A549 (cell line): ENCODE results near the gene KCNQ5. TPM values are rescaled to one million over a fixed set of nuclear protein-coding genes. Genes with fewer than 3 reads are reported as not detected.

ENCODE experiments used
- ATAC-seq, 2 experiments: fragments of 200-7000 bp in 1 of 2; fragments of >200 bp in 1 of 2; cut with Nextera tagmentation in 1 of 2; cut with Tn5 transposase in 1 of 2; 3 replicates each; pipeline versions ENCODE4 v1.8.0 to v1.9.1; 2018 to 2020; ENCODE audit warnings: mild to moderate bottlenecking in 1 of 2, moderate library complexity in 1 of 2
- CTCF ChIA-PET: fragments of 300-600 bp; sonication (Branson Sonifier 250); formaldehyde crosslinking; extraction: SDS; loops from one replicate; lab custom pipeline; 2021; ENCODE audit warnings: antibody characterized with exemption, inconsistent platforms; lab: Yijun Ruan, JAX
- POLR2A ChIA-PET: fragments of 350-600 bp; formaldehyde crosslinking; extraction: SDS; loops from one replicate; lab custom pipeline; 2021; ENCODE audit warnings: antibody characterized with exemption, inconsistent platforms; lab: Yijun Ruan, JAX
- DNase-seq, 2 experiments: peaks; one replicate each; pipeline versions ENCODE4 v3.0.0 to v3.0.0-alpha.2; 2011 to 2016; ENCODE audit warnings: low read depth in 1 of 2, low spot score in 1 of 2
- FAIRE-seq: peaks from 2 replicates; lab custom pipeline; 2011; peaks lifted over from hg19 to GRCh38; lab: Jason Lieb, UNC
- H3K27ac ChIP-seq, 2 experiments: fragments of >200 bp; sonication (Bioruptor Twin); formaldehyde crosslinking; 3 replicates each; pipeline ENCODE4 v1.5.1; 2016 to 2017
- H3K4me1 ChIP-seq: fragments of >200 bp; sonication (Bioruptor Twin); formaldehyde crosslinking; 3 replicates; pipeline ENCODE4 v1.6.1; 2016
- H3K4me2 ChIP-seq: fragments of >200 bp; sonication (Bioruptor Twin); formaldehyde crosslinking; 3 replicates; pipeline ENCODE4 v1.6.1; 2016
- H3K4me3 ChIP-seq: fragments of >200 bp; sonication (Bioruptor Twin); formaldehyde crosslinking; 3 replicates; pipeline ENCODE4 v1.5.1; 2016
- H3K9me3 ChIP-seq: fragments of >200 bp; sonication (Bioruptor Twin); formaldehyde crosslinking; 3 replicates; pipeline ENCODE4 v1.6.1; 2016
- CBX8 ChIP-seq: fragments of 200-600 bp; sonication (generic); IDR thresholded peaks from 2 replicates; pipeline ENCODE4 v1.6.1; 2016
- CHD4 ChIP-seq: fragments of 200-600 bp; sonication (generic); IDR thresholded peaks from 2 replicates; pipeline ENCODE4 v1.6.1; 2016; ENCODE audit warnings: antibody characterized with exemption, mild to moderate bottlenecking, borderline replicate concordance
- ESRRA ChIP-seq: fragments of 150-350 bp; IDR thresholded peaks from 2 replicates; pipeline ENCODE4 v1.6.1; 2014; ENCODE audit warnings: mild to moderate bottlenecking, low read length, borderline replicate concordance
- FOSB ChIP-seq: fragments of 250-450 bp; sonication (Bioruptor Pico); IDR thresholded peaks from 2 replicates; pipeline ENCODE4 v1.5.0; 2020; ENCODE audit warnings: mild to moderate bottlenecking, moderate library complexity
- GATA3 ChIP-seq: IDR thresholded peaks from 2 replicates; pipeline ENCODE4 v1.6.1; 2012; ENCODE audit warnings: borderline replicate concordance
- HDAC2 ChIP-seq: fragments of 200-600 bp; sonication (generic); IDR thresholded peaks from 2 replicates; pipeline ENCODE4 v1.6.1; 2016
- MAZ ChIP-seq: fragments of 150-350 bp; IDR thresholded peaks from 2 replicates; pipeline ENCODE4 v1.6.1; 2014; ENCODE audit warnings: antibody characterized with exemption, low read depth, low read length, borderline replicate concordance
- NFE2L2 ChIP-seq: fragments of 150-350 bp; conservative IDR thresholded peaks from 2 replicates; pipeline ENCODE4 v1.6.1; 2014; ENCODE audit warnings: low read length
- PBX3 ChIP-seq: IDR thresholded peaks from 2 replicates; pipeline ENCODE4 v1.6.1; 2012
- RAD21 ChIP-seq, 2 experiments: fragments of >200 bp in 1 of 2; sonication (Bioruptor Twin) in 1 of 2; formaldehyde crosslinking in 1 of 2; IDR thresholded peaks in 1 of 2; conservative IDR thresholded peaks in 1 of 2; 2 replicates in 1 of 2; 3 replicates in 1 of 2; pipeline ENCODE4 v1.6.1; 2012 to 2018; ENCODE audit warnings: inconsistent platforms in 1 of 2
- RARB ChIP-seq: fragments of 250-450 bp; sonication (Bioruptor Pico); IDR thresholded peaks from 2 replicates; pipeline ENCODE4 v1.8.0; 2021; ENCODE audit warnings: mild to moderate bottlenecking, moderate library complexity
- RFX5 ChIP-seq: fragments of 450-650 bp; IDR thresholded peaks from 2 replicates; pipeline ENCODE4 v1.7.1; 2014; ENCODE audit warnings: antibody characterized with exemption, mild to moderate bottlenecking, moderate library complexity
- RNF2 ChIP-seq: fragments of 200-600 bp; sonication (generic); IDR thresholded peaks from 2 replicates; pipeline ENCODE4 v1.6.1; 2016; ENCODE audit warnings: low read depth, mild to moderate bottlenecking, antibody characterized with exemption, moderate library complexity, borderline replicate concordance
- SMC3 ChIP-seq: fragments of >200 bp; sonication (Bioruptor Twin); formaldehyde crosslinking; IDR thresholded peaks from 3 replicates; pipeline ENCODE4 v1.6.1; 2018; ENCODE audit warnings: inconsistent platforms
- TFCP2L1 ChIP-seq: fragments of 250-450 bp; sonication (Bioruptor Pico); IDR thresholded peaks from 2 replicates; pipeline ENCODE4 v1.5.0; 2021; ENCODE audit warnings: mild to moderate bottlenecking
- WGBS: methylation state at CpG from one replicate; pipeline ENCODE4 v1.1.6; 2017; ENCODE audit errors: missing lambda C conversion rate; 5-methylcytosine and 5-hydroxymethylcytosine counted together
- polyA plus RNA-seq, 4 experiments: library from polyadenylated mRNA; depleted of rRNA in 3 of 4; stranded (reverse); fragments of >200 nt; fragmentation: RNase III in 1 of 4; extraction: RNeasy Plus Mini Kit Qiagen cat#74134 plus additional on column Dnase treatment in 1 of 4; gene quantifications; 2 replicates in 3 of 4; 3 replicates in 1 of 4; pipeline ENCODE4 v1.2.3, GENCODE V29; 2011 to 2017
- TF ChIP-seq, protein P1 (sequence below): IDR thresholded peaks from 2 replicates; pipeline ENCODE4 v1.6.1; 2012
- TF ChIP-seq, protein P2 (sequence below): fragments of 250-450 bp; sonication (Bioruptor Pico); IDR thresholded peaks from 2 replicates; pipeline ENCODE4 v1.5.0; 2020; ENCODE audit warnings: low read depth, mild to moderate bottlenecking, moderate library complexity

KCNQ5 gene
- polyA plus RNA-seq, 2 of the 4 experiments (the other 2 are of a cell fraction) = 1.2 to 1.3 TPM

DNA sequence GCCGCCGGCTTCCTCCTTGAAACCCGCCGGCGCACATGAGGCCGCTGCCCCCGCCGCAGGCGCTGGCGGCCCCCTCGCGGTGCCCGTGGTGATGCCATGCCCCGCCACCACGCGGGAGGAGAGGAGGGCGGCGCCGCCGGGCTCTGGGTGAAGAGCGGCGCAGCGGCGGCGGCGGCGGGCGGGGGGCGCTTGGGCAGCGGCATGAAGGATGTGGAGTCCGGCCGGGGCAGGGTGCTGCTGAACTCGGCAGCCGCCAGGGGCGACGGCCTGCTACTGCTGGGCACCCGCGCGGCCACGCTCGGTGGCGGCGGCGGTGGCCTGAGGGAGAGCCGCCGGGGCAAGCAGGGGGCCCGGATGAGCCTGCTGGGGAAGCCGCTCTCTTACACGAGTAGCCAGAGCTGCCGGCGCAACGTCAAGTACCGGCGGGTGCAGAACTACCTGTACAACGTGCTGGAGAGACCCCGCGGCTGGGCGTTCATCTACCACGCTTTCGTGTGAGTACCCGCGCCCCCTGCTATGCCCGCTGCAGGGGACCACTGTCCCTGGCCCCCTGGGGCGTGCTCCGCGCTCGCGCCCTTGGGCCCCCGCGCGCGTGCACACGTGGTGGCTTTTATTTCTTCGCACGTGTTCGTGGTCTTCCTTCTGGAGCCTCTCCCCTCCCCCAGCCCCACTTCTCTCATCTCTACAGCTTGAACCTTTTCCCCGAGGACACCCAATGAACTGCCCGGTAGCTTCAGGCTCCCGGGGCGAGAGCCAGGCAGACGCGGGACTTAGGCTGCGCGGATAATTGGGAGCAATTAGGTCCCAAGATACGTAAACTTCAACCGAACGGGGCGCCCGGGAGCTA lies 453 bp downstream of the KCNQ5 start:
- Histone ChIP-seq H3K4me1 (peaks cover 6% of the 10 kb centered on the region; the same call in 1 of the 3 replicates), H3K9me3 (no peaks in the 10 kb centered on the region), H3K27ac (peak overlapping the region; percentile 71 to 89), H3K4me2 (peak overlapping the region; percentile 91), H3K4me3 (peak overlapping the region; percentile 72)
- WGBS = 2% methylated on average over 30 of the region's 89 CpGs
- DNase-seq (peak; percentile 22 to 36), ATAC-seq (peak; percentile 83 to 91), FAIRE-seq (no peak)
- ChIA-PET POLR2A (no interaction called here), CTCF (interaction anchor here (0.6 to 10.1 kb wide), 9 partner anchors 13 to 517 kb away, joined by 3 to 125 read pairs (median 4); no protein-coding TSS in a partner anchor)
- TF ChIP-seq, protein P1, sequence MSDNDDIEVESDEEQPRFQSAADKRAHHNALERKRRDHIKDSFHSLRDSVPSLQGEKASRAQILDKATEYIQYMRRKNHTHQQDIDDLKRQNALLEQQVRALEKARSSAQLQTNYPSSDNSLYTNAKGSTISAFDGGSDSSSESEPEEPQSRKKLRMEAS = peak; percentile 77
- TF ChIP-seq RFX5 = no peak
- TF ChIP-seq FOSB (CRISPR knock-in tag) = no peak
- peak; percentile 16; the same call in 1 of the 3 replicates for TF ChIP-seq SMC3
- TF ChIP-seq CHD4 = no peak
- no peak for TF ChIP-seq PBX3

- POLR2A ChIA-PET = no interaction called here
- H3K4me2 ChIP-seq = peak overlapping the region; percentile 91
Observed at GRCh38 chr6:72623808-72624207, 1.9 kb downstream of the KCNQ5 start.

GRCh38 chr6:72624557-72625160 lies 2.8 kb downstream of the KCNQ5 start:
- no peak overlapping the region for H3K4me2 ChIP-seq
- DNase-seq = peak; percentile 27 to 28
- FAIRE-seq = no peak
- no peak overlapping the region for H3K27ac ChIP-seq
- POLR2A ChIA-PET = no interaction called here
- WGBS = 39% methylated on average over 3 of the region's 3 CpGs
- peak in 1 of 2 experiments; percentile 16; a peak in 1 of 6 replicates for ATAC-seq
- no peaks in the 10 kb centered on the region for H3K9me3 ChIP-seq
- TF ChIP-seq RNF2 (no peak), GATA3 (no peak), RARB (CRISPR knock-in tag) (no peak), ESRRA (no peak), PBX3 (no peak), RAD21 (conservative IDR thresholded peaks at IDR 0.05 in 1 of 2, IDR thresholded peaks at IDR 0.05 in 1 of 2) (peak; percentile 38 to 57), NFE2L2 (no peak), TFCP2L1 (CRISPR knock-in tag) (no peak), HDAC2 (no peak), SMC3 (0 out of 3 replicates have a peak, but pooled peaks have one; percentile 11), CBX8 (no peak)
- TF ChIP-seq, protein P2, sequence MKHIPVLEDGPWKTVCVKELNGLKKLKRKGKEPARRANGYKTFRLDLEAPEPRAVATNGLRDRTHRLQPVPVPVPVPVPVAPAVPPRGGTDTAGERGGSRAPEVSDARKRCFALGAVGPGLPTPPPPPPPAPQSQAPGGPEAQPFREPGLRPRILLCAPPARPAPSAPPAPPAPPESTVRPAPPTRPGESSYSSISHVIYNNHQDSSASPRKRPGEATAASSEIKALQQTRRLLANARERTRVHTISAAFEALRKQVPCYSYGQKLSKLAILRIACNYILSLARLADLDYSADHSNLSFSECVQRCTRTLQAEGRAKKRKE (CRISPR knock-in tag) = no peak
- TF ChIP-seq, all 56 proteins: peak for 2
- CTCF ChIA-PET = interaction anchor here (0.8 kb wide), 4 partner anchors 9 to 503 kb away, joined by 3 to 5 read pairs (median 4); no protein-coding TSS in a partner anchor
- peaks cover 8% of the 10 kb centered on the region; the same call in 1 of the 3 replicates for H3K4me1 ChIP-seq
- no peak overlapping the region for H3K4me3 ChIP-seq

More at GRCh38 chr6:72623808-72624207, 1.9 kb downstream of the KCNQ5 start:
- H3K4me3 ChIP-seq = no peak overlapping the region; the same call in 2 of the 3 replicates
- no peak for DNase-seq
- ATAC-seq = no peak
- TF ChIP-seq MAZ = no peak
- no peak for TF ChIP-seq CBX8
- peaks cover 8% of the 10 kb centered on the region; the same call in 1 of the 3 replicates for H3K4me1 ChIP-seq
- no peak overlapping the region for H3K27ac ChIP-seq
- H3K9me3 ChIP-seq = no peaks in the 10 kb centered on the region
- 36% methylated on average over 5 of the region's 5 CpGs for WGBS
- no peak for FAIRE-seq
- CTCF ChIA-PET = interaction anchor here (10.1 kb wide), 1 partner anchor 508 kb away, joined by 125 read pairs; no protein-coding TSS in a partner anchor
